ENCODE results near the gene PACRG. TPM values are rescaled to one million over a fixed set of nuclear protein-coding genes. Genes with fewer than 3 reads are reported as not detected.
"Not testable (repeated sequence)": the region's sequence is repeated elsewhere in the genome, so short reads cannot be mapped to it uniquely, and the experiment has no call there.

PACRG gene
- total RNA-seq: 0.14 and 0.17 TPM in 2 replicates

- DNase-seq: peak; percentile 97
Measured at GRCh38 chr6:162727322-162728182, at the start of gene PACRG, which contains the start of gene PRKN. TSS of gene PACRG (plus strand) at chr6:162727974. TSS of gene PRKN (minus strand) at chr6:162727766.

GRCh38 chr6:162678896-162679295, 48.9 kb upstream of the PACRG start:
- DNase-seq: not testable (repeated sequence)

GRCh38 chr6:162679681-162680080, 48.1 kb upstream of the PACRG start:
- DNase-seq: no peak

- no peak for DNase-seq
Measured at GRCh38 chr6:162680367-162680766, 47.4 kb upstream of the PACRG start.

- no peak for DNase-seq
Measured at GRCh38 chr6:162680871-162681270, 46.9 kb upstream of the PACRG start.

GRCh38 chr6:162681447-162681846, 46.3 kb upstream of the PACRG start:
- no peak for DNase-seq

GRCh38 chr6:162683135-162683534, 44.6 kb upstream of the PACRG start:
- no peak for DNase-seq

- DNase-seq: no peak
Measured at GRCh38 chr6:162684052-162684451, 43.7 kb upstream of the PACRG start.

GRCh38 chr6:162684961-162685360, 42.8 kb upstream of the PACRG start:
- DNase-seq: no peak

GRCh38 chr6:162685586-162685985, 42.2 kb upstream of the PACRG start:
- no peak for DNase-seq

GRCh38 chr6:162688751-162689345, 38.9 kb upstream of the PACRG start:
- no peak for DNase-seq

GRCh38 chr6:162690158-162690557, 37.6 kb upstream of the PACRG start:
- no peak for DNase-seq

- DNase-seq: no peak
Measured at GRCh38 chr6:162697872-162698403, 29.8 kb upstream of the PACRG start.

- no peak for DNase-seq
Measured at GRCh38 chr6:162698440-162698839, 29.3 kb upstream of the PACRG start.

- no peak for DNase-seq
Measured at GRCh38 chr6:162699961-162700360, 27.8 kb upstream of the PACRG start.

GRCh38 chr6:162700966-162701365, 26.8 kb upstream of the PACRG start:
- no peak for DNase-seq

- no peak for DNase-seq
Measured at GRCh38 chr6:162701551-162701950, 26.2 kb upstream of the PACRG start.

- DNase-seq: no peak
Measured at GRCh38 chr6:162702446-162702845, 25.3 kb upstream of the PACRG start.

GRCh38 chr6:162704001-162704400, 23.8 kb upstream of the PACRG start:
- DNase-seq: no peak

GRCh38 chr6:162705736-162706135, 22.0 kb upstream of the PACRG start:
- DNase-seq: no peak

GRCh38 chr6:162706232-162706631, 21.5 kb upstream of the PACRG start:
- no peak for DNase-seq

GRCh38 chr6:162708971-162709370, 18.8 kb upstream of the PACRG start:
- no peak for DNase-seq

- DNase-seq: no peak
Measured at GRCh38 chr6:162709431-162709830, 18.3 kb upstream of the PACRG start.

- DNase-seq: no peak
Measured at GRCh38 chr6:162710419-162710818, 17.4 kb upstream of the PACRG start.

Data from dermis blood vessel endothelial cell (primary cell).